NCI-H69 (cell line): Measurements from ENCODE around the gene NYAP2.

Experiments
- DNase-seq: peaks from one replicate; lab custom pipeline; 2025; lab: John Stamatoyannopoulos, UW

Gene NYAP2

DNA sequence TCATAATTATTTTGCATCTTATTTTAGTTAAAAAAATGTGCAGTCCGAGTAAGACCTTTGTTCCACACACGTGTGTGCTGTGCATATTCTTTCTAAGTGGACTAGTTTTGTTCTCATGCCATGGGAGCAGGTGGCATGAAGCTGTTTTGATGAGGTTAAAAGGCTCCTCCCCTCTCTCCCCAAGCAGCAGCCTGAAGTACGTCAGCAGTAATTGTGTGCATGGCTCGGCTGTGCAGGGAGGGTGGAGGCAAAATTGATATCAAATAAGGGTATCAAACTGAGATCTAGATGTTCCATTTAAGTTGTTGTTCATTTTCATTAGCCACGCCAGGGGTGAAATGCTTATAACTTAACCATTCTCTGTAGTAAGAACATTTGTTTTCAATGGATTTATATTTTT lies at the start of gene NYAP2:
Gene NYAP2 (plus strand): TSS at position 207 of the 400 bp plus-strand sequence. CDS start 9,171 bp downstream, outside the sequence.
- DNase-seq: peak; percentile 94

DNA sequence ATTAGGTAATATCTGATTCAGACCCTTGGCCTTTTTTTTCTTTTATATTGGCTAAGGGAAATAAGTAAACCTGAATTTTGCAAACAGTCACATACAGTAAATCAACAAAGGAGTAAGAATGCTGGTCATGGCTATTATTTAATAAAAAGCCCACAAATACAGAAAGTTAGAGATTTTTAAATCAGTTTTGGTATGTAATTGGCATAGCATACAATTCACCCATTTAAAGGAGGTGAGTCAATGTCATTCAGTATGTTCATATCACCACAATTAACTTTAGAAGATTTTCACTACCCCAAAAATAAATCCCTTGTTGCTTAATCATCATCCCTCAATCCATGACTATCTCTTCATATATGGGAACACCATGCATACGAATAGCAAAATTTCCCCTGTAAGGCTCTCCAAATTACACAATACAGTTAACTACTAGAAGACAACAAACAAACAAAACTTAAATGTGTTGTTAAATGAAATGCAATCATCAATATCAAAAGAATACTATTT lies 45.9 kb upstream of the NYAP2 start:
- DNase-seq: no peak

DNA sequence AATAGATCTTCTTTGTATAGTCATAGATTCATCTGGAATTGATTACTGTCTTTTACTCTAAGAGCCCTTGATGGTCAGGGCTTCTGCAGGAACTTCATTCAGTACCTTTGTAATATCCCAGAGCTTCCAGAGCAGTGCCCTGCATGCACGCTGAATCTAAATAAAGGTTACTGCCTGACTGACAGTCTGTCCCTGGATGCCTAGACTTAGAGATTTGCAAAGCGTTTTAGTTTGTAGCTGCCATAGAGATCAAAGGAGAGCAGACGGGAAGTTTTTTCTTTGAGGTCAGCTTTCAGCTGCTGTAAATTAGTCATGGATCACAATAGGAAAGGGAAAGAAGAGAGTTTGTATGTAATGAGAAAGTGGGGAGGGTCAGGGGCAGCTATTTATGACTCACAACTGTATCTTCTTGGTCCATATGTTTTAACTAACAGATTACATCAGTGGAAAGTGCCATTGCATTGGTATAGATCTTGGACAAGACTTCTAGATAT lies 45.2 kb upstream of the NYAP2 start:
- DNase-seq: peak; percentile 87

GRCh38 chr2:225355788-225356187 lies 43.7 kb upstream of the NYAP2 start:
- peak; percentile 95 for DNase-seq

DNA sequence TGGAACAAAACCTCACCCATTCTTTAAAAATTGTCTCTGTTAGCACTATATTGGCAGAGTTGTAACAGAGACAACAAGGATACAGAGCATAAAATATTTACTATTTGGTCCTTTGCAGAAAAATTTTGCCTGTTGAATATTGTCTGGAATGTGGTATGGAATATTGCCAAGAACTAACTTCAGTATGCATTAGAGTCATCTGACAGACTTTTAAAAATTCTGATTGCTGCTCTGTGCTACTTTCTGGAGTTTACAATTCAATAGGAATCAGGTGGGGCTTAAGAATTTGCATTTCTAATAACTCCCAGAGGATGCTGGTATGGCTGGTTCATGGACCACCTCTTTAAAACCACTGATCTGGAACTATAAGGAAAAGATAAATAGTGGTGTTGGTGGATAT lies 32.8 kb upstream of the NYAP2 start:
- no peak for DNase-seq

DNA sequence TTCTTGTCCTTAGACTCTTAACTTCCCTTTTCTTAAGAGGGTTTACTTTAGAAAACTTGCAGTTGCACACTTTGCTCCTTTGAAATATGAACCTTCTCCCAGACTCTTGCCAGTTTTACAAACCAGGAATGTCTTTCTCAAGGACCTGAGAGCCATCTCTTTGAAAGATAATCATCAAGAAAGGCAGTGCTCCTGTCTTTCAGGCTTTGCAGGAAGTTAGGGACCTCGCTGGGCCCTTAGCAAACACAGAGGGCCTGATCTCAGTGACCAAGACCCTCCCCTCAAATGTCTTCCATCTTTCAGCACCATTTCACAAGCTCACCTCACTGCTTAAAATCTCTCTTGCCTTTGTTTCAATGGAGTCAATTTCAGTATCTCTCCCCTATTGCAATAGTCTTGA lies 32.0 kb upstream of the NYAP2 start:
- DNase-seq: no peak

DNA sequence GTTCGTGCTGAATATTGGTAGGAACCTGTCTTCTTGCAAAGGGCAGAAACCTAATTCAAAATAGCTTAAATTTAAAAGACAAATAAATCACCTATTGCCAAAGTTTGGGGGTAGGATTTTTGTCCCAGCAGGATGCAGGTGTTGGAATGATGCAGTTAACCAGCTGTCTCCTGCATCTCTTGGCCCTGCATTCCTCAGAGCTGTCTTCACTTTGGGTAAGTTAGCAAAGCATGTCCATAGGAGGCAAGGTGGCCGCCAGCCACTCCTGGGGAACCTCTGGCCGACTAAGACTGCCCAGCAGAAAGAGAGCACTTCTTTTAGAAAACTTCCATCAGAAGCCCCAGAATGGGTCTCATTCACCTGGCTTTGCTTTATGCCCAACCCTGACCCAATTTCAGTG lies 20.5 kb upstream of the NYAP2 start:
- peak; percentile 21 for DNase-seq

- peak; percentile 92 for DNase-seq
Observed at GRCh38 chr2:225379856-225380255, 19.7 kb upstream of the NYAP2 start.

GRCh38 chr2:225381609-225382008 lies 17.9 kb upstream of the NYAP2 start:
- peak; percentile 57 for DNase-seq

GRCh38 chr2:225398372-225398771 lies 1.1 kb upstream of the NYAP2 start:
- peak; percentile 23 for DNase-seq

GRCh38 chr2:225400060-225400511 lies 576 bp downstream of the NYAP2 start:
- DNase-seq: peak; percentile 90

- DNase-seq: peak; percentile 72
Observed at GRCh38 chr2:225400546-225401400, 1.3 kb downstream of the NYAP2 start.

DNA sequence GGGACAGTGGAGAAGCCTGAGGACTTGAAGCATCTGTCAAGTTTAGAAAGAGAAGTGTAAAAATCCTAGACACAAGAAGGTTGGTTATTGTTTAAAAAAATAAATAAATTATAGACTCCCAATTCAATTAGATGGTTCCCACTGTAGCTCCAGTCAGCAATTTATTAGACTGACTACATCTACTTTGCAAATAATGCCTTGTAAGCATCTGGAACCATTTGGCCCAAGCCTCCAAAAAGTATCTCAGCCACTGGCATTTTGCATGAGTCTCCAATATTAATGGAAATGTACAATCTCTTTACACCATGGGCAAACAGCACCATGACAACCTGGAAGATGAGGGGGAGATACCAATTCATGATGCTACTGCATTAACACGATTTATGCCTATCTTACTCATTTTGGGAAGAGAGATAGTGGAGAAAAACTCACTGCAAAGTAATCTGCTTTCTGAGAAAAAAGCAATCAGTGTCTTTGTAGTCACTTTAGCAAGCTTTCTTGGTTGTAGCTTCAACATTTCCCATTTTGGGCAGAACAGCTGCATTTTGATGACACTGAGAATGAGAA lies 2.8 kb downstream of the NYAP2 start:
- DNase-seq: peak; percentile 54

- peak; percentile 4 for DNase-seq
Observed at GRCh38 chr2:225411452-225411851, 11.9 kb downstream of the NYAP2 start.

- DNase-seq: no peak
Observed at GRCh38 chr2:225413786-225414185, 14.3 kb downstream of the NYAP2 start.

DNA sequence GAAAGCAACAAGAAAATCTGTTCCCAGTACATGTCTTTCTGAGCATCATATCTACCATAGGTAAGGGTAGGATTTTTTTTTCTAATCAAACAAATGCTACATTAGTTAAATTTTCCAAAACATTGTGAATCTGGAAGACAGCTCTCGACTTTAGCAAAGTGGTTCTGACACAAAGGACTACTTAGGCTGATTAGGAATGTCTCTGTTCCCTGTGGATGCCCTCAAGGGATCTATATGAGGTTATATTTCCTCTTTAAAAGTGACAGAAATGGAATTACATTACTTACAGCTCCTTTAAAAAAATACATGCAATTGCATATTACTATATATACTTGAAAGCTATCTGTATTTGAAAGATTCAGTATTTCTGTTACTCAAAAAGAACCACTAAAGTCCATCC lies 15.4 kb downstream of the NYAP2 start:
- DNase-seq: peak; percentile 12

GRCh38 chr2:225415341-225415740 lies 15.8 kb downstream of the NYAP2 start:
- no peak for DNase-seq

GRCh38 chr2:225415792-225416191 lies 16.3 kb downstream of the NYAP2 start:
- no peak for DNase-seq

GRCh38 chr2:225416616-225417367 lies 17.3 kb downstream of the NYAP2 start:
- peak; percentile 32 for DNase-seq

GRCh38 chr2:225419033-225419432 lies 19.5 kb downstream of the NYAP2 start:
- DNase-seq: no peak

GRCh38 chr2:225422145-225422544 lies 22.6 kb downstream of the NYAP2 start:
- DNase-seq: no peak

DNA sequence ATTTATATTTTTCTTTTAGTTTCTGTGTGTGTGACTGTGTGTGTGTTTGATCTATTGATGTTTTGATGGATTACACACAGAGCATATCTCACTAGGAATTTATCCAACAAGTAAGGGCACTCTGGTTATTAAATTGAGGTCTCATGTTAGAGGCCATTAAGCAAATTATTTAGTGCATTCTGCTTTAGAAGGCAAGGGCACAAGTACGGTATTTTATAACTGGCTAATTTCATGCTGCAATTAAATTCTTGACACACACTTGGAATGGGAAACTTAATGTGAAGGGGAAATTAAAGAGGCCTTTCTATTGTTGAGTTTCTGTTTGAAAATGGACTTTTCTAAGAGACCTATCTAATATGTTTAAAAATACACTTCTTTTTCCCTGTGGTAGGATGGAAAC lies 25.8 kb downstream of the NYAP2 start:
- DNase-seq: peak; percentile 65
